Transverse colon (tissue), 4 donors: ENCODE measurements around the gene MMP14.

Experiments
- POLR2A ChIP-seq: fragments of 450-650 bp; IDR thresholded peaks from one replicate; pipeline ENCODE4 v1.6.1; 2016; ENCODE audit warnings: antibody characterized with exemption, mild to moderate bottlenecking, moderate library complexity
- POLR2AphosphoS5 ChIP-seq, 3 donors: sonication (generic); formaldehyde crosslinking; IDR thresholded peaks; one replicate each; pipeline ENCODE4 v1.6.1; 2016; ENCODE audit warnings: antibody characterized with exemption in 3 of 3
- TF ChIP-seq, protein P1 (sequence below), 5 experiments: fragments of 200-600 bp in 3 of 5; fragments of 450-650 bp in 2 of 5; sonication (generic) in 3 of 5; IDR thresholded peaks; 1 replicate in 2 of 5; 2 replicates in 3 of 5; pipeline ENCODE4 v1.5.1; 2016 to 2017; ENCODE audit warnings: antibody characterized with exemption in 5 of 5, inconsistent platforms in 3 of 5, mild to moderate bottlenecking in 2 of 5, moderate library complexity in 1 of 5

DNA sequence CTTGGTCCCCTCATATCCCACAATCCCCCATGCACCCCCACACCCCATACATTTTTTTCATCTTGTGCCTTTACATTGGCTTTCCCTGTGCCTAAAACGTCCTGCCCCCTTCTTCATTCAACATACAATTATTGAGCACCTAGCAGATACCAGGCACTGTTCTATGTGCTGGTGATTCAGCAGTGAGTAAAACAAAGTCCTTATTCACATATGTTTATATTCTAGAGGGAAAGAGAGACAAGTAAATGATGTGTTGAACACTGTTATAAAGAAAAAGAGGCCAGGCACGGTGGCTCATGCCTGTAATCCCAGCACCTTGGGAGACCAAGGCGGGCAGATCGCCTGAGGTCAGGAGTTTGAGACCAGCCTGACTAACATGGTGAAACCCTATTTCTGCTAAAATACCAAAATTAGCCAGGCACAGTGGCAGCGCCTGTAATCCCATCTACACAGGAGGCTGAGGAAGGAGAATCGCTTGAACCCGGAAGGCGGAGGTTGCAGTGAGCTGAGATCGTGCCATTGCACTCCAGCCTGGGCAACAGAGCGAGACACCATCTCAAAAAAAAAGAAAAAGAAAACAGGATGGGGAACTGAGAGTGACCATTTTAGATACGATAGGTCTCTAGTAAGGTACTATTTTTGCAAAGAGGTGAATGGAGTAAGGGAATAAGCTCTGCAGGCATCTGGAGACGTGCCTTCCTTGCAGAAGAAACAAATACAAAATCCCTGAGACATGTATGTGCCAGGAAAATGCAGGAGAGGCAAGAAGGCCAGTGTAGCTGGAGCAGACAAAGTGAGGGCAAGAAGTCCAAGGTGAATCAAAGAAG lies 33.3 kb upstream of the MMP14 start:
- no peak for TF ChIP-seq POLR2A
- TF ChIP-seq, protein P1, sequence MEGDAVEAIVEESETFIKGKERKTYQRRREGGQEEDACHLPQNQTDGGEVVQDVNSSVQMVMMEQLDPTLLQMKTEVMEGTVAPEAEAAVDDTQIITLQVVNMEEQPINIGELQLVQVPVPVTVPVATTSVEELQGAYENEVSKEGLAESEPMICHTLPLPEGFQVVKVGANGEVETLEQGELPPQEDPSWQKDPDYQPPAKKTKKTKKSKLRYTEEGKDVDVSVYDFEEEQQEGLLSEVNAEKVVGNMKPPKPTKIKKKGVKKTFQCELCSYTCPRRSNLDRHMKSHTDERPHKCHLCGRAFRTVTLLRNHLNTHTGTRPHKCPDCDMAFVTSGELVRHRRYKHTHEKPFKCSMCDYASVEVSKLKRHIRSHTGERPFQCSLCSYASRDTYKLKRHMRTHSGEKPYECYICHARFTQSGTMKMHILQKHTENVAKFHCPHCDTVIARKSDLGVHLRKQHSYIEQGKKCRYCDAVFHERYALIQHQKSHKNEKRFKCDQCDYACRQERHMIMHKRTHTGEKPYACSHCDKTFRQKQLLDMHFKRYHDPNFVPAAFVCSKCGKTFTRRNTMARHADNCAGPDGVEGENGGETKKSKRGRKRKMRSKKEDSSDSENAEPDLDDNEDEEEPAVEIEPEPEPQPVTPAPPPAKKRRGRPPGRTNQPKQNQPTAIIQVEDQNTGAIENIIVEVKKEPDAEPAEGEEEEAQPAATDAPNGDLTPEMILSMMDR (IDR thresholded peaks at IDR 0.05), result no peak
- no peak for TF ChIP-seq POLR2AphosphoS5 (IDR thresholded peaks at IDR 0.05)
